Measurements from ENCODE around the gene CELSR1.

The CELSR1 gene

GRCh38 chr22:46442217-46442853, 95.1 kb downstream of the CELSR1 start:
- no peak for DNase-seq (ENCODE audit: low read depth in 2 of 2)

- DNase-seq (ENCODE audit: low read depth in 2 of 2): no peak
Observed at GRCh38 chr22:46439576-46440465, 97.6 kb downstream of the CELSR1 start.

- DNase-seq (ENCODE audit: low read depth in 2 of 2): no peak
Observed at GRCh38 chr22:46439111-46439510, 98.3 kb downstream of the CELSR1 start.

GRCh38 chr22:46437671-46438440, 99.6 kb downstream of the CELSR1 start:
- no peak for DNase-seq (ENCODE audit: low read depth in 2 of 2)

- no peak for DNase-seq (ENCODE audit: low read depth in 2 of 2)
Observed at GRCh38 chr22:46436595-46437175, 100.7 kb downstream of the CELSR1 start.

- DNase-seq (ENCODE audit: low read depth in 2 of 2): no peak
Observed at GRCh38 chr22:46433318-46433717, 104.1 kb downstream of the CELSR1 start.

GRCh38 chr22:46432164-46433068, 105.0 kb downstream of the CELSR1 start:
- DNase-seq (ENCODE audit: low read depth in 2 of 2): no peak

- no peak for DNase-seq (ENCODE audit: low read depth in 2 of 2)
Observed at GRCh38 chr22:46430961-46431838, 106.2 kb downstream of the CELSR1 start.

- no peak for DNase-seq (ENCODE audit: low read depth in 2 of 2)
Observed at GRCh38 chr22:46429325-46429853, 108.0 kb downstream of the CELSR1 start.

- DNase-seq (ENCODE audit: low read depth in 2 of 2): no peak
Observed at GRCh38 chr22:46428602-46429324, 108.7 kb downstream of the CELSR1 start.

- DNase-seq (ENCODE audit: low read depth in 2 of 2): no peak
Observed at GRCh38 chr22:46428171-46428570, 109.2 kb downstream of the CELSR1 start.

- peak; percentile 31 to 42 for DNase-seq (ENCODE audit: low read depth in 2 of 2)
Observed at GRCh38 chr22:46425016-46425415, 112.4 kb downstream of the CELSR1 start.

GRCh38 chr22:46424496-46424895, 112.9 kb downstream of the CELSR1 start:
- no peak for DNase-seq (ENCODE audit: low read depth in 2 of 2)

- DNase-seq (ENCODE audit: low read depth in 2 of 2): no peak
Observed at GRCh38 chr22:46422896-46423295, 114.5 kb downstream of the CELSR1 start.

- no peak for DNase-seq (ENCODE audit: low read depth in 2 of 2)
Observed at GRCh38 chr22:46421267-46421666, 116.2 kb downstream of the CELSR1 start.

GRCh38 chr22:46419754-46420571, 117.5 kb downstream of the CELSR1 start:
- DNase-seq (ENCODE audit: low read depth in 2 of 2): no peak

- no peak for DNase-seq (ENCODE audit: low read depth in 2 of 2)
Observed at GRCh38 chr22:46418827-46419226, 118.6 kb downstream of the CELSR1 start.

GRCh38 chr22:46417769-46418168, 119.7 kb downstream of the CELSR1 start:
- DNase-seq (ENCODE audit: low read depth in 2 of 2): no peak
